Esophagus muscularis mucosa (tissue), 4 donors: ENCODE measurements around the gene LDB3. TPM values are rescaled to one million over a fixed set of nuclear protein-coding genes. Genes with fewer than 3 reads are reported as not detected.

ENCODE experiments used
- DNase-seq: peaks from one replicate; pipeline ENCODE4 v3.0.0-alpha.2; 2017; ENCODE audit errors: extremely low spot score
- H3K27ac ChIP-seq, 4 donors: fragments of 200-600 bp; sonication (generic); replicated peaks in 1 of 4; 1 replicate in 3 of 4; 2 replicates in 1 of 4; pipeline ENCODE4 v1.5.1; 2016 to 2019; ENCODE audit warnings: mild to moderate bottlenecking in 1 of 4
- H3K27me3 ChIP-seq, 4 donors: fragments of 200-600 bp; sonication (generic); one replicate each; pipeline versions ENCODE4 v1.5.1 to v1.6.0; 2016 to 2019
- H3K36me3 ChIP-seq, 4 donors: fragments of 200-600 bp; sonication (generic); one replicate each; pipeline ENCODE4 v1.5.1; 2016 to 2019
- H3K4me1 ChIP-seq, 4 donors: fragments of 200-600 bp; sonication (generic); one replicate each; pipeline ENCODE4 v1.5.1; 2016 to 2019
- H3K4me3 ChIP-seq, 4 donors: fragments of 200-600 bp; sonication (generic); 1 replicate in 2 of 4; 2 replicates in 2 of 4; pipeline ENCODE4 v1.5.1; 2016 to 2019; ENCODE audit warnings: mild to moderate bottlenecking in 4 of 4, moderate library complexity in 1 of 4
- H3K9me3 ChIP-seq, 4 donors: fragments of 200-600 bp; sonication (generic); 1 replicate in 3 of 4; 2 replicates in 1 of 4; pipeline ENCODE4 v1.5.1; 2016 to 2019
- CTCF ChIP-seq, 3 experiments: fragments of 200-600 bp in 2 of 3; fragments of 450-650 bp in 1 of 3; sonication (generic) in 2 of 3; IDR thresholded peaks; one replicate each; pipeline ENCODE4 v1.5.1; 2017 to 2019; ENCODE audit warnings: antibody characterized with exemption in 3 of 3, mild to moderate bottlenecking in 2 of 3, moderate library complexity in 1 of 3
- EP300 ChIP-seq: sonication (generic); formaldehyde crosslinking; IDR thresholded peaks from one replicate; pipeline ENCODE4 v1.6.1; 2017; ENCODE audit warnings: antibody characterized with exemption
- POLR2A ChIP-seq: fragments of 450-650 bp; IDR thresholded peaks from one replicate; pipeline ENCODE4 v1.6.1; 2017; ENCODE audit warnings: antibody characterized with exemption, moderate library complexity, mild to moderate bottlenecking, low read depth
- POLR2AphosphoS5 ChIP-seq, 2 donors: sonication (generic); formaldehyde crosslinking; IDR thresholded peaks; one replicate each; pipeline ENCODE4 v1.6.1; 2017; ENCODE audit warnings: antibody characterized with exemption in 2 of 2
- WGBS: methylation state at CpG from one replicate; pipeline ENCODE4 v1.1.5; 2018; 5-methylcytosine and 5-hydroxymethylcytosine counted together
- intact Hi-C: fragments of 100-400 bp; cut with DNase I; formaldehyde crosslinking; loops from one replicate; pipeline ENCODE4 v1.15.1; 2023
- total RNA-seq, 4 donors: library from RNA; depleted of rRNA; stranded (reverse); fragments of >200 nt; gene quantifications; one replicate each; pipeline versions ENCODE4 v1.1.0 to v1.2.1, GENCODE V29; 2016

LDB3 gene
- total RNA-seq, 4 donors from 2014 or later = 12.6 to 42.3 (median 21.6) TPM

DNA sequence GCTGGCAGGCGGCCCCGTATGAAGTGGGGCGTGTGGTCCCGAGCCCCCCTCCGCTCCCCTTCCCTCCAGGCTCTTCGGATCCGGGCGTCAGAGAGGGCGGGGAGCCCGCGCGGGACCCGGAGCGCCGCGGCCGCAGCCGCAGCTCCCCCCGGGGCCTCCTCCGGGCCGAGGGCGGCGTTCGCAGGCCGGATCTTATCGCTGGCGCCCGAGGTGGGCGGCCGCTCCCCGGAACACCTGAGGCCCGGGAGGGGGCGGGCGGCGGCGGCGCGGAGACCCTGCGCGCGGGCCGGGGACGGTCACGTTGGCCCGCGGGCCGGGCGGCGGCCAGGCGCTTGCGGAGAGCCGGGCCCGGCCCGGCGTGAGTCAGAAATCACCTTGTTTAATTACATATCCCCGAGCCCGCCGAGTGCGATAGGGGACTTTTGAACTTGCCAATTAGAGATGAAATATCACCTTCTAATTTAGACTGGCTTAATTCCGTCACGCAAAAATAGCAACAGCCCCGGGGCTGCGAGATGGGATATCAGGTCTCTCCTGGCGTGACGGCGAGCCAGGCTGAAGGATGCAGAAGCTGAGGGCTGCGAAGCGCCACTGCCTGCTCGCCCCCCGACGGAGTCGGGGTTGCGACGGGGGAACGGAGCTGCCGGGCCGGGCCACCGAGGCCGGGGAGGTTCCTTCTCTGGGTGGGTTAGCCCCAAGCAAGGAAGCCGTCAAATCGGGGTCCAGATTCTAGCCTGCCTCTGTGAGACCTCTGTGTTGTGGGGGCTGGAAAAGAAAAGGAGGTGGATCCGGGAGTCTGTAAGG is 43.4 kb downstream of the LDB3 start:
- H3K4me1 ChIP-seq = peaks cover 17 to 45% (median 32%) of the 10 kb centered on the region in 4 donors
- 0% methylated on average over 22 of the region's 82 CpGs for WGBS
- H3K4me3 ChIP-seq = peak overlapping the region; percentile 76 to 87 (median 86)
- H3K9me3 ChIP-seq = no peaks in the 10 kb centered on the region
- intact Hi-C loops = no loop called here
- H3K36me3 ChIP-seq = peaks cover 0 to 45% (median 32%) of the 10 kb centered on the region in 4 donors
- H3K27ac ChIP-seq = peak overlapping the region; percentile 94 to 99 (median 98)
- no peaks in the 10 kb centered on the region for H3K27me3 ChIP-seq
- TF ChIP-seq POLR2AphosphoS5 (IDR thresholded peaks at IDR 0.05) (peak in 1 of 2 donors; percentile 7), EP300 (no peak)
- no peak for DNase-seq

GRCh38 chr10:86712317-86712707 is 44.0 kb downstream of the LDB3 start:
- Histone ChIP-seq H3K27me3 (no peaks in the 10 kb centered on the region), H3K36me3 (peaks cover 0 to 45% (median 28%) of the 10 kb centered on the region in 4 donors), H3K4me3 (peak overlapping the region; percentile 76 to 87 (median 86)), H3K9me3 (no peaks in the 10 kb centered on the region), H3K4me1 (peaks cover 17 to 45% (median 32%) of the 10 kb centered on the region in 4 donors), H3K27ac (peak overlapping the region; percentile 94 to 99 (median 98))
- 55% methylated on average over 7 of the region's 9 CpGs for WGBS
- intact Hi-C loops = no loop called here
- TF ChIP-seq CTCF (IDR thresholded peaks at IDR 0.05) (no peak), POLR2A (no peak), EP300 (no peak), POLR2AphosphoS5 (IDR thresholded peaks at IDR 0.05) (no peak)
- no peak for DNase-seq

GRCh38 chr10:86715156-86715795 is 47.0 kb downstream of the LDB3 start:
- peaks cover 15 to 38% (median 21%) of the 10 kb centered on the region in 4 donors for H3K4me1 ChIP-seq
- 64% methylated on average over 6 of the region's 6 CpGs for WGBS
- H3K36me3 ChIP-seq = peaks cover 0 to 46% (median 24%) of the 10 kb centered on the region in 4 donors
- peak overlapping the region in 3 of 4 donors; percentile 53 to 60 (median 53) for H3K27ac ChIP-seq
- no peak for DNase-seq
- H3K27me3 ChIP-seq = no peaks in the 10 kb centered on the region
- TF ChIP-seq POLR2A = no peak
- TF ChIP-seq EP300 = no peak
- no peak for TF ChIP-seq CTCF (IDR thresholded peaks at IDR 0.05)
- peak in 1 of 2 donors; percentile 10 for TF ChIP-seq POLR2AphosphoS5 (IDR thresholded peaks at IDR 0.05)
- H3K4me3 ChIP-seq = no peak overlapping the region
- H3K9me3 ChIP-seq = no peaks in the 10 kb centered on the region
- intact Hi-C loops = no loop called here

GRCh38 chr10:86715836-86716235 is 47.5 kb downstream of the LDB3 start:
- H3K4me1 ChIP-seq = peaks cover 10 to 32% (median 15%) of the 10 kb centered on the region in 4 donors
- DNase-seq = no peak
- H3K27me3 ChIP-seq = no peaks in the 10 kb centered on the region
- H3K36me3 ChIP-seq = peaks cover 0 to 51% (median 24%) of the 10 kb centered on the region in 4 donors
- intact Hi-C loops = no loop called here
- no peak for TF ChIP-seq CTCF (IDR thresholded peaks at IDR 0.05)
- H3K9me3 ChIP-seq = no peaks in the 10 kb centered on the region
- peak overlapping the region; percentile 1 to 60 (median 53) for H3K27ac ChIP-seq
- no peak overlapping the region for H3K4me3 ChIP-seq
- WGBS = 85% methylated on average over 4 of the region's 5 CpGs

- no peak for DNase-seq
- Histone ChIP-seq H3K36me3 (peaks cover 0 to 57% (median 25%) of the 10 kb centered on the region in 4 donors), H3K4me1 (peaks cover 11 to 27% (median 14%) of the 10 kb centered on the region in 4 donors), H3K27ac (peak overlapping the region; percentile 37 to 60 (median 46)), H3K4me3 (no peak overlapping the region), H3K9me3 (no peaks in the 10 kb centered on the region), H3K27me3 (no peaks in the 10 kb centered on the region)
- intact Hi-C loops = no loop called here
- TF ChIP-seq POLR2AphosphoS5 (IDR thresholded peaks at IDR 0.05) (no peak), EP300 (no peak), POLR2A (no peak), CTCF (IDR thresholded peaks at IDR 0.05) (no peak)
- WGBS = 73% methylated on average over 2 of the region's 13 CpGs
Observed at GRCh38 chr10:86716466-86716865, 48.2 kb downstream of the LDB3 start.
